Measurements from ENCODE around the gene NEK11.

GRCh38 chr3:131353986-131354385 lies 327.3 kb downstream of the NEK11 start:
- TF ChIP-seq CTCF (IDR thresholded peaks at IDR 0.05) (no peak), POLR2A (IDR thresholded peaks at IDR 0.05) (no peak)

All from Peyer's patch (tissue), 4 donors.